Heart left ventricle (tissue), 16 donors: Measurements from ENCODE around the gene SLC7A9. TPM values are rescaled to one million over a fixed set of nuclear protein-coding genes. Genes with fewer than 3 reads are reported as not detected.
"Not testable (repeated sequence)": the region's sequence is repeated elsewhere in the genome, so short reads cannot be mapped to it uniquely, and the experiment has no call there.

Source experiments
- ATAC-seq, 4 donors: fragments of 200-7000 bp; cut with Tn5 transposase; one replicate each; pipeline ENCODE4 v1.9.1; 2020 to 2022; ENCODE audit warnings: moderate library complexity in 4 of 4, mild to moderate bottlenecking in 3 of 4, moderate number of reproducible peaks in 1 of 4
- DNase-seq, 5 donors: peaks; one replicate each; pipeline ENCODE4 v3.0.0-alpha.2; 2020
- H3K27ac ChIP-seq, 12 donors: fragments of 200-600 bp; sonication (generic) in 4 of 12; one replicate each; pipeline versions ENCODE4 v1.5.0 to v1.8.0; 2016 to 2022; ENCODE audit warnings: mild to moderate bottlenecking in 2 of 12
- H3K27me3 ChIP-seq, 9 donors: fragments of 200-600 bp; sonication (generic) in 2 of 9; one replicate each; pipeline versions ENCODE4 v1.5.1 to v1.8.0; 2016 to 2022; ENCODE audit warnings: mild to moderate bottlenecking in 3 of 9
- H3K36me3 ChIP-seq, 9 donors: fragments of 200-600 bp; sonication (generic) in 2 of 9; one replicate each; pipeline versions ENCODE4 v1.5.0 to v1.8.0; 2018 to 2022; ENCODE audit warnings: mild to moderate bottlenecking in 2 of 9
- H3K4me1 ChIP-seq, 12 donors: fragments of 200-600 bp; sonication (generic) in 4 of 12; one replicate each; pipeline versions ENCODE4 v1.5.0 to v1.8.0; 2016 to 2022; ENCODE audit warnings: mild to moderate bottlenecking in 3 of 12
- H3K4me3 ChIP-seq, 12 donors: fragments of 200-600 bp; sonication (generic) in 4 of 12; one replicate each; pipeline versions ENCODE4 v1.5.0 to v1.8.0; 2017 to 2022; ENCODE audit warnings: mild to moderate bottlenecking in 9 of 12, moderate library complexity in 4 of 12
- H3K9me3 ChIP-seq, 12 donors: fragments of 200-600 bp; sonication (generic) in 4 of 12; one replicate each; pipeline versions ENCODE4 v1.5.0 to v1.8.0; 2016 to 2022; ENCODE audit warnings: mild to moderate bottlenecking in 1 of 12
- POLR2A ChIP-seq, 2 donors: fragments of 450-650 bp; IDR thresholded peaks; one replicate each; pipeline ENCODE4 v1.6.1; 2017; ENCODE audit warnings: antibody characterized with exemption in 2 of 2, mild to moderate bottlenecking in 2 of 2, moderate library complexity in 2 of 2
- WGBS, 4 donors: extraction: QIAGEN DNeasy Blood & Tissue Kit in 2 of 4; methylation state at CpG; one replicate each; pipeline versions ENCODE4 v1.1.5 to v1.1.7; 2013 to 2018; 5-methylcytosine and 5-hydroxymethylcytosine counted together
- intact Hi-C, 10 donors: fragments of 100-400 bp; cut with DNase I; formaldehyde crosslinking; loops; one replicate each; pipeline versions ENCODE4 v1.11.1 to v1.14.2; 2022
- polyA plus RNA-seq, 2 donors: library from polyadenylated mRNA; stranded (reverse); fragments of 200-250 nt; gene quantifications; one replicate each; pipeline ENCODE4 v1.2.3, GENCODE V29; 2013
- total RNA-seq, 9 donors: library from RNA; depleted of rRNA in 2 of 9; stranded (reverse); fragments of >200 nt in 2 of 9; fragmentation: NEBNext Ultra II Directional in 3 of 9; extraction: Animal tissue kit (Norgen Biotek cat#: 25700) in 3 of 9; gene quantifications; one replicate each; pipeline versions ENCODE4 v1.1.0 to v1.2.4, GENCODE V29; 2016 to 2023
- TF ChIP-seq, protein P1 (sequence below), 12 donors: fragments of 200-600 bp; sonication (generic) in 4 of 12; IDR thresholded peaks; one replicate each; pipeline versions ENCODE4 v1.5.0 to v1.8.0; 2018 to 2022; ENCODE audit warnings: antibody characterized with exemption in 12 of 12, mild to moderate bottlenecking in 5 of 12
- donor health status: ischemic (EF 13 %, LVEDD 7.1; RV severe dilation, severe dysfunction).
- donor health status: healthy with polysubstance abuse.
- donor health status: DM: no; HTN: yes; CAD: no.
- donor health status: DM: no; HTN: no; CAD: no.
- donor health status: ischemic (EF 25% LVEDD 6.9; RV normal size, moderate dysfunction).
- donor health status: ischemic (EF 25% LVEDD 5.7; RV mildly dilated, moderate dysfunction).
- donor health status: healthy.
- donor health status: DM: yes; HTN: yes; CAD: no.
- donor health status: ischemic (EF 35%, LVEDD 5.7; RV mildly dilated, moderate dysfunction).
- donor health status: nonischemic (EF 11% LVEDD 7.7; RV severe dilation, severe dysfunction).
- donor health status: DM: yes; HTN: yes; CAD: no.
- donor health status: PGD.
- donor health status: ischemic (EF 29% LVEDD 5.4; RV normal size, mild dysfunction).
- donor health status: nonischemic (EF 23%, LVEDD 6.1; RV moderate dilation, normal function).

Gene SLC7A9
- total and polyA plus RNA-seq, 11 donors: 0.07 TPM; not detected in 10

DNA sequence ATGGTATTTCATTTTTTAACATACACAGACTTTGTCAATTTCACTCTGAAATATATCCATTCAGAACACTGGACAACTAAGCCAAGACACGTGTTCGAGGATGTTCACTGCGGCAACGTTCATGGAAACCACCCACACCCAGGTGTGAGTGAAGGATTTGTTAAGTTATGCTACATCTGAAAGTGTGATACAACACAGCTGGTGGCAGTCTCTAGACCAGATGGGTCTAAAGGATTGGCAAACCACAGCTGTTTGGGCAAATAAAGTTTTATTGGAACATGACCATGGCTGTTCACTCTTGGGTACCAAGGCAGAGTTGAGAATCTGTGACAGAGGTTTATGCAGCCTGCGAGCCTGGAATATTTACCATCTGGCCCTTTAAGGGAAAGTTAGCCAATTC, 12.0 kb downstream of the SLC7A9 start:
- Histone ChIP-seq H3K4me1 (no peaks in the 10 kb centered on the region), H3K9me3 (no peaks in the 10 kb centered on the region), H3K27me3 (no peaks in the 10 kb centered on the region), H3K27ac (no peak overlapping the region), H3K4me3 (no peak overlapping the region), H3K36me3 (no peaks in the 10 kb centered on the region)
- WGBS, 4 donors: 84 to 92% (median 87%) methylated on average over 5 of the region's 5 CpGs
- ATAC-seq (no peak), DNase-seq (no peak)
- intact Hi-C loops: no loop called here
- TF ChIP-seq, protein P1, sequence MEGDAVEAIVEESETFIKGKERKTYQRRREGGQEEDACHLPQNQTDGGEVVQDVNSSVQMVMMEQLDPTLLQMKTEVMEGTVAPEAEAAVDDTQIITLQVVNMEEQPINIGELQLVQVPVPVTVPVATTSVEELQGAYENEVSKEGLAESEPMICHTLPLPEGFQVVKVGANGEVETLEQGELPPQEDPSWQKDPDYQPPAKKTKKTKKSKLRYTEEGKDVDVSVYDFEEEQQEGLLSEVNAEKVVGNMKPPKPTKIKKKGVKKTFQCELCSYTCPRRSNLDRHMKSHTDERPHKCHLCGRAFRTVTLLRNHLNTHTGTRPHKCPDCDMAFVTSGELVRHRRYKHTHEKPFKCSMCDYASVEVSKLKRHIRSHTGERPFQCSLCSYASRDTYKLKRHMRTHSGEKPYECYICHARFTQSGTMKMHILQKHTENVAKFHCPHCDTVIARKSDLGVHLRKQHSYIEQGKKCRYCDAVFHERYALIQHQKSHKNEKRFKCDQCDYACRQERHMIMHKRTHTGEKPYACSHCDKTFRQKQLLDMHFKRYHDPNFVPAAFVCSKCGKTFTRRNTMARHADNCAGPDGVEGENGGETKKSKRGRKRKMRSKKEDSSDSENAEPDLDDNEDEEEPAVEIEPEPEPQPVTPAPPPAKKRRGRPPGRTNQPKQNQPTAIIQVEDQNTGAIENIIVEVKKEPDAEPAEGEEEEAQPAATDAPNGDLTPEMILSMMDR (IDR thresholded peaks at IDR 0.05): no peak
- TF ChIP-seq POLR2A (IDR thresholded peaks at IDR 0.05): no peak

DNA sequence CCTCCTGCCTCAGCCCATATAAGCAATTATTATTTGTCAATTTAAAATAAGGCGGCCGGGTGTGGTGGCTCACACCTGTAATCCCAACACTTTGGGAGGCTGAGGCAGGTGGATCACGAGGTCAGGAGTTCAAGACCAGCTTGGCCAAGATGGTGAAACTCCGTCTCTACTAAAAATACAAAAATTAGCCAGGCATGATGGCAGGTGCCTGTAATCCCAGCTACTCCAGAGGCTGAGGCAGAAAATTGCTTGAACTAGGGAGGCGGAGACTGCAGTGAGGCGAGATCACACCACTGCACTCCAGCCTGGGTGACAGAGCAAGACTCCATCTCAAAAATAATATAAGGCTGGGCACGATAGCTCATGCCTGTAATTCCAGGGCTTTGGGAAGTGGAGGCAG, 12.7 kb downstream of the SLC7A9 start:
- intact Hi-C loops, H3K27ac ChIP-seq, H3K9me3 ChIP-seq, H3K27me3 ChIP-seq, H3K4me1 ChIP-seq, DNase-seq, ATAC-seq, H3K36me3 ChIP-seq, H3K4me3 ChIP-seq: not testable (repeated sequence)
- 93 to 95% (median 95%) methylated on average over 7 of the region's 7 CpGs for WGBS, 4 donors

DNA sequence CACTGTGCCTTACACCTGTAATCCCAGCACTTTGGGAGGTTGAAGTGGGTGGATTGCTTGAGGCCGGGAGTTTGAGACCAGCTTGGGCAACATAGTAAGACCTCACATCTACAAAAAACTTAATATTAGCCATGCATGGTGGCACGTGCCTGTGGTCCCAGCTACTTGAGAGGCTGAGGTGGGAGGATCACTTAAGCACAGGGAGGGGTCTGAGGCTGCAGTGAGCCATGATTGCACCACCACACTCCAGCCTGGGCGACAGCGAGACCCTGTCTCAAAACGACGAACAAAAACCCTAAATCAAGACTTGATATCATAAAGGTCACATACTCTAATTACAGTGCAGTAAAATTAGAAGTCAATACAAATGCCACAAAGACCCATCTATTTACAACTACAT, 17.4 kb downstream of the SLC7A9 start:
- Histone ChIP-seq H3K4me1 (no peaks in the 10 kb centered on the region), H3K27me3 (no peaks in the 10 kb centered on the region), H3K4me3 (no peak overlapping the region), H3K9me3 (no peaks in the 10 kb centered on the region), H3K36me3 (no peaks in the 10 kb centered on the region), H3K27ac (no peak overlapping the region)
- no peak for DNase-seq
- intact Hi-C loops: no loop called here
- no peak for ATAC-seq
- WGBS, 4 donors: 88 to 96% (median 90%) methylated on average over 6 of the region's 6 CpGs
- TF ChIP-seq POLR2A (IDR thresholded peaks at IDR 0.05): no peak
- TF ChIP-seq, protein P1 (IDR thresholded peaks at IDR 0.05): no peak

DNA sequence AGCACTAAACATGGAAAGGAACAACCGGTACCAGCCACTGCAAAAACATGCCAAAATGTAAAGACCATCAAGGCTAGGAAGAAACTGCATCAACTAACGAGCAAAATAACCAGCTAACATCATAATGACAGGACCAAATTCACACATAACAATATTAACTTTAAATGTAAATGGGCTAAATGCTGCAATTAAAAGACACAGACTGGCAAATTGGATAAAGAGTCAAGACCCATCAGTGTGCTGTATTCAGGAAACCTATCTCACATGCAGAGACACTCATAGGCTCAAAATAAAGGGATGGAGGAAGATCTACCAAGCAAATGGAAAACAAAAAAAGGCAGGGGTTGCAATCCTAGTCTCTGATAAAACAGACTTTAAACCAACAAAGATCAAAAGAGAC, 21.5 kb downstream of the SLC7A9 start:
- H3K4me1 ChIP-seq, H3K4me3 ChIP-seq, intact Hi-C loops, ATAC-seq, H3K27ac ChIP-seq, DNase-seq, H3K27me3 ChIP-seq, H3K36me3 ChIP-seq, H3K9me3 ChIP-seq: not testable (repeated sequence)
- WGBS, 4 donors: 50 to 80% methylated on average over 1 of the region's 2 CpGs; no CpG with 5 or more reads in 2 of the 4 donors

DNA sequence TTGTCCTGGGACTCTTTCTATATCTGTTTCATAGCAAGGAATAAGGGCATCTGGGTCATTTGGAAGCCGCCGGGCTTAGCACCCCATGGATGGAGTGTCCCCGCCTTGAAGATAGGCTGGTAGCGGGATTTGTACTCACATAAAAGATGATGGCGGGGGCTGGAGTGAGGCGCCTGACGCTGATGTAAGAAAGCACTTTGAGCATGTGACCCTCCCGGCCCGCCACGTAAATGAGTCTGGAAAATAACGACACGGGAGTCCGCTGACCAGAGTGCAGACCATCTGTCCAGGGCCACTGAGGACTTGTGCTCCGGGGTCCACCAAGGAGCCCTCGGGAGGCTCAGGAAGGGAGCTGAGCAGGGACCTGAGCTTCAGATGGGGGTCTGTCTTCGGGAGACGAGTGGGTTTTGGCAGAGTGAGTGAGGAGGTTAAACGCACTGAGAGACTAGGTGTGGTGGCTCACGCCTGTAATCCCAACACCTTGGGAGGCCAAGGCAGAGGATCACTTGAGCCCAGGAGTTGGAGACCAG, 25.8 kb downstream of the SLC7A9 start:
- Histone ChIP-seq H3K4me3 (no peak overlapping the region), H3K36me3 (peaks cover 0 to 4% (median 0%) of the 10 kb centered on the region in 9 donors), H3K4me1 (no peaks in the 10 kb centered on the region), H3K9me3 (peaks cover 0 to 20% (median 10%) of the 10 kb centered on the region in 12 donors), H3K27ac (no peak overlapping the region), H3K27me3 (no peaks in the 10 kb centered on the region)
- ATAC-seq: no peak
- 92 to 96% (median 93%) methylated on average over 19 of the region's 19 CpGs for WGBS, 4 donors
- TF ChIP-seq, protein P1 (IDR thresholded peaks at IDR 0.05): no peak
- no peak for TF ChIP-seq POLR2A (IDR thresholded peaks at IDR 0.05)
- DNase-seq: no peak
- intact Hi-C loops: no loop called here
